HG02943 (cell line): ENCODE measurements around the gene NCAPG.
"Not testable (repeated sequence)": the region's sequence is repeated elsewhere in the genome, so short reads cannot be mapped to it uniquely, and the experiment has no call there.

Source experiments
- ATAC-seq: cut with Tn5 transposase; IDR thresholded peaks from one replicate; pipeline ENCODE4 v1.9.1; 2021; ENCODE audit warnings: mild to moderate bottlenecking, low read depth, moderate library complexity; ENCODE audit not compliant: unreplicated experiment

The NCAPG gene

DNA sequence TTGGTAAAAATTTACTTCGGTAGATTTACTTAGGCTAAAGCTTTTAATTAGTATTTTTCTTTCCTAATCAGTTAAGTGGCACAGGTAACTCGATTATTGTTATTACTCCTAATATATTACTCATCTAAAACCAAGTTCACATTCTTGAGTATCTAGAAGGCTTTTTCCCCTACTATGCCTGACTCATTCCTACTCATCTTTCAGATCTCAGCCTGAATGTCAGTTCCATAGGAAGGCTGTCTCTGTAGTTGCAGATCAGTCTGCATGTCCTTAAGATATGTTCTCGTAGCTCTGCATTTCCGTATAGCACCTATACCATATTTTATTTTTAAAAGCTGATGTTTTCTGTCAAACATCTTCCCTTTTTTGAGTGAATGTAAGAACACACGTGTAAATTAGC lies 23.5 kb upstream of the NCAPG start:
- ATAC-seq, result no peak

DNA sequence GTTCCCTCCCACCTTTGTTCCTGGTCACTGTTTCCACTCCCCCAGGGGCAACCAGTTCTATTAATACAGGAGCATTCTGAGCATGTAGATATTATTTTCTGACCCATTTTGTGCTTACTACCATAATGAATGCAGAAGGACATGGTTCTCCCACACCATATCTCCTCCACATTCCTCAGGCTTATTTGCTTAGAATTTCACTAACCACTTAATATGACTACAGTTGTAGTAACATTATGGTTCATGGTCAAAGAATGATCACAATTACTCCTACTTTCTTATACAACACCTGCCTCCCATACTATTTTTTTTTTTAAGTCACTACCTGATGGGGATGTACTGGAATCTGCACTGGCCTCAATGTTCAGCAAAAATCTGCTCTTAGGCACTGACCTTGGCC lies 21.8 kb upstream of the NCAPG start:
- ATAC-seq, result no peak

DNA sequence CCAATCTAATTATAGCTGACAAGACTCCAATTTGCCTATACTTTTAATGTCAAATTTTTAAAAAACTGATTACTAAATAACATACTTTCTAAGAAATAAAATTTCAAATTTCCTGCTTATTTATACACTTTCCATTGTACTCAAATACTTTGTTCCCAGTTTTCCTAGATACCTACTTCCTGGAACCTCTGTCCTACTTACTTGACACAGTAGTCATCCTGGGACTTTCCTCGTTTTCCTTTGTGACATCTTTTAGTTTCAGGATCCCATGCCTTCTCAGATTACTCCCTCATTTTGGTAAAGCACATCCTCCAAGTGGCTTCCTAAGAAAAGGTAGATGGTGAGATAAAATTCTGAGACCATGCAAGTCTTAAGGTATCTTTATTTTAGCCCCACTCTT lies 16.0 kb upstream of the NCAPG start:
- no peak for ATAC-seq

DNA sequence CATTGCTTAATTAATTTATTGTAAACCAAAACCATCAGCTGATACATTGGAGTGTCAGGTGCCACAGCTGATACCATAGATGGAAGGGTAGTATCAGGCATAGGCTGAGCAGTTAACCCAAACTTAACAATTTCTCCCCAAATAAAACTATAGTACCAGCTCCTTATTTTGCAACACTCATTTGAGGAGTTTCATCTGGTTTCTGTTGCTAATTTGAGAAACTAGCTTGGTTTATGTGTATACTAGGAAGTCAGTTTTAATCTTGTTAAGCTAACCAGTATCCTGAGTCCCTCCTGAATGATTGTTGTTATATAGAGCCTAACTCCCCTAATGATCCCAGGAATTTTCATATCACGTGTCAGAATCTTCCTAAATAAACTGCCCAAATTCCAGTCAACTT lies 13.0 kb upstream of the NCAPG start:
- ATAC-seq, result no peak

DNA sequence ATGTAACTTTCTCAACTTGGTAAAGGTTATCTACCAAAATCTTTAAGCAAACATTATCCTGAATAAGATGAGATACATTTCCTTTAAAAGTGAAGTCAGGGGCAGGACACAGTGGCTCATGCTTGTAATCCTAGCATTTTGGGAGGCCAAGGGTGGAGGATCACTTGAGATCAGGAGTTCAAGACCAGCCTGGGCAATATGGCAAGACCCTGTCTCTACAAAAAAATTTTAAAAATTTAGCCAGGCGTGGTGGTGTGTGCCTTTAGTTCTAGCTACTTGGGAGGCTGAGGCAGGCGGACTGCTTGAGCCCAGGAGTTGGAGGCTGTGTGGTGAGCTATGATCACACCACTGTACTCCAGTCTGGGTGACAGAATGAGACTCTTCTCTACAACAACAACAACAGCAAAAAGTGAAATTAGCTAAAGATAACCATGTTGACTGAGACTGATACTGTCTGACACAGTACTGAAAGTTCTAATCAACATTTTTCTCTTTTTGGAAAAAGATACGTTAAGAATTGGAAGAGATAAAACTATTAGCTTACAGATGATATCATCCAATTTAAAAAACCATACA lies 5.1 kb upstream of the NCAPG start:
- ATAC-seq, result no peak

DNA sequence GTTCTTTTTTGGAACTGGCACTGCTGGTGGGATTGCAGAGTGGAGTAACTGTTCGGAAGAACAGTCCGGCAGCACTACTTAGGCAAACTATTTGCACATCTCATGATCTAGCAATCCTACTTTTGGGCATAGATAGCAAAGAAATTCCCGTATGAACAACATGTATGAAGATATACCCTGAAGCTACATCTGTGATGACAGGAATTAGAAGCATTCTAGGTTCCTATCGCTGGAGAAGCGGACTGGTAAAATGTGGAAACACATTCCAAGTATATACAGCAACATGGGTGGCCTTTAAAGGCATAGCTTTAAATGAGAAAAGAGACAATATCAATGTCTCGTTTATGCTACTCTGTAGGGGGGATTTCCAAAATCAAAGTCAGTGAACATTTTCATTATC lies 3.3 kb upstream of the NCAPG start:
- ATAC-seq, result no peak

DNA sequence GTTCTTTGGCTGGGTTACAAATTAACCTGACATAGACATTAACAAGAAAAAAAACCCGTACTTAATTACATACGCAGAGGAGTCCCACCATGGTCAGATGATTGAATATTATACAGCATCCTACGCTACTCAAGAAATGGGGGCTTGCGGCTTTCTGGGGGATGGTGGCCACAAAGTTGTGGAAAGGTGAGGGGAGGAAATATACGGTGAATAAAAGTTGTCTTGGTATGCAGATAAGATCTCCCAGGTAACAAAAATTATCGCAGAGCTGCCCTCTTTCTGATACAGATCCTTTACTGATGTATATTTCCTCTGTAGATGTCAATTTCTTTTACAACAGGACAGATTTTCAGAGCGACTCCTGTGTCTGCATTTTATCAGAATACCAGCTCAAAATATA lies 1.1 kb upstream of the NCAPG start:
- no peak for ATAC-seq

GRCh38 chr4:17811078-17811603 lies 362 bp downstream of the NCAPG start:
- ATAC-seq, result peak; percentile 29

DNA sequence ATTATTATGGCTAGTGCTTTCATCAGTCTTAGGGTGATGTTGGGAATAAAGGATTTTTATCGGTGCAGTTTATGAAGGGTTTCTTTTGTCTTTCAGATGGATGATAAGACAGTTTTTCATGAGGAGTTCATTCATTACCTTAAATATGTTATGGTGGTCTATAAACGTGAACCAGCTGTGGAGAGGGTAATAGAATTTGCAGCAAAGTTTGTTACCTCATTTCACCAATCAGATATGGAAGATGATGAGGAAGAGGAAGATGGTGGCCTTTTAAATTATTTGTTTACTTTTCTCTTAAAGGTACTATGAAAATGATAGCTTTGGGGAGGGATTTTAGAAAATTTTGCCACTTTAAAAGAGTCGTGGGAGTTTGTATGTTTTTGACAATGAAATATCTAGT lies 1.3 kb downstream of the NCAPG start:
- ATAC-seq, result no peak

DNA sequence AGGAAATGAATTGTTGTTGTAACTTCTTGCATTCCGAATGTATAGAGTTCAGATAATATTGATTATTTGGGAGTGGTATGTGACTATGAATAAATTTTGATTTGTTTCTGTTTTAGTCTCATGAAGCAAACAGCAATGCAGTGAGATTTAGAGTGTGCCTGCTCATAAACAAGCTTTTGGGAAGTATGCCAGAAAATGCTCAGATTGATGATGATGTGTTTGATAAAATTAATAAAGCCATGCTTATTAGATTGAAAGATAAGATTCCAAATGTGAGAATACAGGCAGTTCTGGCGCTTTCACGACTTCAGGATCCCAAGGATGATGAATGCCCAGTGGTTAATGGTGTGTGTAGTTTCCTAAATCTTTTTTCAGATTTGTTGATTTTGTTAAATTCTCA lies 2.0 kb downstream of the NCAPG start:
- no peak for ATAC-seq

GRCh38 chr4:17814140-17814539 lies 3.4 kb downstream of the NCAPG start:
- no peak for ATAC-seq

DNA sequence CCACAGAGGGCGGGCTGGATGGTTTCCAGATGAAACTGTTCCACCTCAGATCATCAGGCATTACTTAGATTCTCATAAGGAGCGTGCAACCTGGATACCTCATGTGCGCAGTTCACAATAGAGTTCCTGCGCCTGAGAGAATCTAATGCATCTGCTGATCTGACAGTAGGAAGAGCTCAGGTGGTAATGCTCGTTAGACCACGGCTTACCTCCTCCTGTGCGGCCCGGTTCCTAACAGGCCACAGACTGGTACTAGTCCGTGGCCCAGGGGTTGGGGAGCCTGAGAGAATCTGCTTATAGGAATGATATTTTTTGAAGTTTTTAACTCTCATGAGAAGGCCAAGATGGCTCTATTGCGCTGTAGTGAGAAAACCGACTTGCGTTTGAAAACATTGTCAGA lies 5.4 kb downstream of the NCAPG start:
- no peak for ATAC-seq

DNA sequence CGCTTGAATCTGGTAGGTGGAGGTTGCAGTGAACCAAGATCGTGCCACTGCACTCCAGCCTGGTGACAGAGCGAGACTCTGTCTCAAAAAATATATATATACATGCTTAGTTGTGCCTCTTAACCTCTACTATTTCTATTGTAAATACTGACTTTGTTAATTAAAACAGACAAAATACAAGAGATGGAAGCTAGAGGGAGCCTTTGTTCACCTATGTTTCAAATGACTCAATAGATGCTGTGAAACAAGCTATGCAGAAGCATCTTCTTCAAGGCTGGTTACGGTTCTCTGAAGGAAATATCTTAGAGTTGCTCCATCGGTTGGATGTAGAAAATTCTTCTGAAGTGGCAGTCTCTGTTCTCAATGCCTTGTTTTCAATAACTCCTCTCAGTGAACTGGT lies 6.2 kb downstream of the NCAPG start:
- ATAC-seq, result peak; percentile 81

GRCh38 chr4:17823871-17824669 lies 13.3 kb downstream of the NCAPG start:
- ATAC-seq, result no peak

DNA sequence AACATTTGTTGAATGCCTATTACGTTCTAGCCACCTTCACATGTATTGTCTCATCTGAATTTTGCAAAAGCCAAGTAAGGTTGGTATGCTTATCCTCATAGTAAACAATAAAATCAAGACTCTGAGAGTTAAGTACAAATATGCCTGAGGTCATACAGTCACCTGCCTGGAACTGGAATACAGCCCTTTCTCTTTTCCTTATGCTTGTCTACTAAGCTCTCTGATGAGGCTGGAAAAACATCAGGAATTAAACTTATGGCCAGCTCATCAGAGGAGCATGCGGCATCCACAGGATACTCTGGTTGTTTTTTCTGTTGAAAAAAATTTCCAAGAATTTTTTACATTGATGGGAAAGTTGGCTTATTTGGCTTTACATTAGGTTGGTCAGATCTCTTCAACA lies 35.5 kb downstream of the NCAPG start:
- no peak for ATAC-seq

DNA sequence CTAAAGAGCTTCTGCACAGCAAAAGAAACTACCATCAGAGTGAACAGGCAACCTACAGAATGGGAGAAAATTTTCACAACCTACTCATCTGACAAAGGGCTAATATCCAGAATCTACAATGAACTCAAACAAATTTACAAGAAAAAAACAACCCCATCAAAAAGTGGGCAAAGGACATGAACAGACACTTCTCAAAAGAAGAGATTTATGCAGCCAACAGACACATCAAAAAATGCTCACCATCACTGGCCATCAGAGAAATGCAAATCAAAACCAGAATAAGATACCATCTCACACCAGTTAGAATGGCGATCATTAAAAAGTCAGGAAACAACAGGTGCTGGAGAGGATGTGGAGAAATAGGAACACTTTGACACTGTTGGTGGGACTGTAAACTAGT lies 39.5 kb downstream of the NCAPG start:
- ATAC-seq, result not testable (repeated sequence)

DNA sequence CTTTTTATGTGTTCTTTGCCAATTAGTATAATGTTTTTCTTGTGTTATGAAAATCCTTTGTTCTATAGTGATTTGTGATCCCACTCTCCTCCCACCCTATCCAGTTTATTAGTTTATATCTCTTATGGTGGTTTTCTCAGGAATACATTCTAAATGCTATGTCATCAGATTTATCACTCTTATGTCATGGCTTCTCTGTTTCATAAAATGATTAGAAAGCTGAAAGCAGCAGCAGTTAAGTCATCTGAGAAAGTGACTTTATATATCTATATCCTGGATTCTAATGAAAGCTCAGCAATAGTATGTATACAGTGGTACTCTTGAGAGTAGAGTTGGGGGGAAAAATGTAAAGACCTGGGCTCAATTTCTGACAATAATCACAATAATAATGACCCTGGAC lies 41.2 kb downstream of the NCAPG start:
- no peak for ATAC-seq

DNA sequence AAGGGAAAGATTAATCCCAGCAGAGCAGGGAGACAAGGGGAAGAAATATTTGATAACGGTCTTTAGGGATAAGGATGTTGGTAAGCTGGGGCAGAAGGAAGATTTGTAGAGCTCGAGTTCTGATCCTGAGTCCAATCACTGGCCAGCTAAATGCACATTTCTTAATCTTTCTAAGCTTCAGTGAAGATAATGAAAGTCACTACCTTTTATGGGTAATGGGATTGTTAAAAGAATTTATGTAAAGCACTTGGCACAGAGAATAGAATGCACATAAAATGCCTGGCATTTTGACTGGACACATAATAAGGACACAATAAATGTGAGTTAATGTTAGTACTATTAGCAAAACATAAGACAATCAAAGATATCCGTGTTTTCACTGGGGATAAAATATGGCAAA lies 43.3 kb downstream of the NCAPG start:
- no peak for ATAC-seq

GRCh38 chr4:17859793-17860406 lies 49.1 kb downstream of the NCAPG start:
- ATAC-seq, result no peak

DNA sequence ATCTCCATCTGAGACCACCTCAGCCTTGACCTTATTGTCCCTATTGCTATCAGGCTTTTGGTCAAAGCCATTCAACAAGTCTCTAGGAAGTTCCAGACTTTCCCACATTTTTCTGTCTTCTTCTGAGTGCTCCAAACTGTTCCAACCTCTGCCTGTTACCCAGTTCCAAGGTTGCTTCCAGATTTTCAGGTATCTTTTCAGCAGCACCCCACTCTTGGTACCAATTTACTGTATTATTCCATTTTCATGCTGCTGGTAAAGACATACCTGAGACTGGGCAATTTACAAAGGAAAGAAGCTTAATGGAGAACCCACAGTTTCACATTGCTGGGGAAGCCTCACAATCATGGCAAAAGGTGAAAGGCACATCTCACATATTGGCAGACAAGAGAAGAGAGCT lies 51.1 kb downstream of the NCAPG start:
- not testable (repeated sequence) for ATAC-seq

DNA sequence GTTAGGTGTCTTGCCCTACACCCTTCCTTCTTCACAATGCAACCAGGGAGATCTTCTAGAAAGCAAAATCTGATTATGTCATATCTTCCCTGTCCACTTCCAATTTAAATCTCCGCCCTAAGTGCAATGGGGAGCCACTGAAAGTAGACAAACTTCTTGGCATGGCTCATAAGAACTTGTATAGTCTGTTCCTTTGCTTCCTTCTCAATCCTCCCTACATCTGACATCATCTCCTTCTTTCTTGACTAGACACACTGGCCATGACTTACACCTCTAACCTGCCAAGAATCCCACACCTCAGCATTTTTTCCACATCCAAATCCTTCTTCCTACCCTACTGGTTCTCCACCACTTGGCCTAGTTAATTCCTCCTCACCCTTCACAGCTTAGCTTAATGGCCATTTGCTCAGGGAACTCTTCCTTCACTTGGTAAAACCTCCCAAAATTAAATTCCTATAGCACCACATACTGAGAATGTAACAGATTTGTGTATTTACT lies 55.1 kb downstream of the NCAPG start:
- ATAC-seq, result no peak

DNA sequence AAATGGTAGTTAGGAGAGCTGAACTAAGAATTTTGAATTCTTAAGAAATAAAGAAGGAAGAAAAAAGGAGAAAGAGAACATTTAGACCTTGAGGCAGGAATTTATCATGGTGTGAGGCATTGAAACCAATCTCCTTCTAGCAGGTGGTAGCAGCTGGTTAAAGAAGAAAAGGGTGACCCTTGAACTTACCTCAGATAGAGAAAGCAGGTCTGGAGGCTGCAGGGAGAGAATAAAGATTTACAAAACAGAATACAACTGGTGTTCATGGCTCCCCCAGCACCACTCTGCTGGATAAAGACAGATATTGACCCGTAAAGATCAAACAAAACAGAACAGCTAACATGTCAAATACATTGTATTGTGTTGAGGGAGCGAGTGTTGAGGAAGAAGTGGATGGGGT lies 56.0 kb downstream of the NCAPG start:
- ATAC-seq, result no peak
